Activated naive CD4-positive, alpha-beta T cell treated with anti-CD3 and anti-CD28 coated beads, Interleukin-2, amount 50 U/mL, for 24 hours (primary cell): ENCODE data around the gene CFAP99.
A peak's percentile ranks its signal among the peaks of the same experiment; 100 is the strongest.
"Not testable (repeated sequence)": the region's sequence is repeated elsewhere in the genome, so short reads cannot be mapped to it uniquely, and the experiment has no call there.

Experiments
- H3K27ac Mint-ChIP-seq: one replicate; pipeline ENCODE4 v1.8.0; 2021; ENCODE audit warnings: mild to moderate bottlenecking, mixed read lengths
- H3K27me3 Mint-ChIP-seq: one replicate; pipeline ENCODE4 v1.8.0; 2021; ENCODE audit warnings: mixed read lengths
- H3K36me3 Mint-ChIP-seq: one replicate; pipeline ENCODE4 v1.8.0; 2021; ENCODE audit warnings: mixed read lengths
- H3K4me1 Mint-ChIP-seq: one replicate; pipeline ENCODE4 v1.8.0; 2021; ENCODE audit warnings: mixed read lengths
- H3K4me3 Mint-ChIP-seq: one replicate; pipeline ENCODE4 v1.8.0; 2021; ENCODE audit warnings: mild to moderate bottlenecking, mixed read lengths
- H3K9me3 Mint-ChIP-seq: one replicate; pipeline ENCODE4 v1.8.0; 2021; ENCODE audit warnings: mixed read lengths

CFAP99 gene

DNA sequence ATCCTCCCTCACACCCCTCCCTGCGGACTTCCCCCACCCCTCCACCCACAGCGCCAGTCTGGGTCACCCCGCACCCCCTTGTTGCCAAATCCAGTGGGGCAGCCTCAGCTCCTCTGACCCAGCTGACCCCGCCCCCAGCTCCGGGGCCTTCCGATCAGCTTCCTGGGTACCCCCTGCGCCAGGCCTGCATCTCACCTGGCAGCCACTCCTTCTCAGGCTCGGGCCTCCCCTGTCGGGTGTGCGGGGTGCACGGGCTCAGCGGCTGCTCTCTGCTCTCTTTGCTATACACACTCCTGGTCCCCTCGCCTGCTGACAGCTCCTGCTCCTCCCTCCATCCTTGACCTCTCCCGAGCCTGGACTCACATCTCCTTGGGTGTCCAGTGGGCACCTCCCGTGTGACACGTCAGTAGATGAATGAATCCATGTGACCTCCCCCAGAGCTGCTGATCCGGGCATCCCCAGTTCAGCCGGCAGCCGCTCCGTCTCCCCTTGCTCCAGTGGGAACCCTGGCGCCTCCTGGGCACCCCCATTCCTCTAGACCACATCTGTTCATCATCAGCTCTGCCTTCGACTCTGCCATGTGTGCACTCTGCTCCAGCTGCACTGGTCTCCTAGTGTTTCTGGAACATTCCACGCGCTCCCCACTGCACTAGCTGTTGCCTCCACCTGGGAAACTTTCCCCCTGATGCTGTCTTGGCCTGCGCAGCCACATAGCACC lies 9.9 kb downstream of the CFAP99 start:
- no peaks in the 10 kb centered on the region for H3K4me1 Mint-ChIP-seq
- no peak overlapping the region for H3K4me3 Mint-ChIP-seq
- no peaks in the 10 kb centered on the region for H3K27me3 Mint-ChIP-seq
- no peaks in the 10 kb centered on the region for H3K9me3 Mint-ChIP-seq
- no peaks in the 10 kb centered on the region for H3K36me3 Mint-ChIP-seq
- no peak overlapping the region for H3K27ac Mint-ChIP-seq

DNA sequence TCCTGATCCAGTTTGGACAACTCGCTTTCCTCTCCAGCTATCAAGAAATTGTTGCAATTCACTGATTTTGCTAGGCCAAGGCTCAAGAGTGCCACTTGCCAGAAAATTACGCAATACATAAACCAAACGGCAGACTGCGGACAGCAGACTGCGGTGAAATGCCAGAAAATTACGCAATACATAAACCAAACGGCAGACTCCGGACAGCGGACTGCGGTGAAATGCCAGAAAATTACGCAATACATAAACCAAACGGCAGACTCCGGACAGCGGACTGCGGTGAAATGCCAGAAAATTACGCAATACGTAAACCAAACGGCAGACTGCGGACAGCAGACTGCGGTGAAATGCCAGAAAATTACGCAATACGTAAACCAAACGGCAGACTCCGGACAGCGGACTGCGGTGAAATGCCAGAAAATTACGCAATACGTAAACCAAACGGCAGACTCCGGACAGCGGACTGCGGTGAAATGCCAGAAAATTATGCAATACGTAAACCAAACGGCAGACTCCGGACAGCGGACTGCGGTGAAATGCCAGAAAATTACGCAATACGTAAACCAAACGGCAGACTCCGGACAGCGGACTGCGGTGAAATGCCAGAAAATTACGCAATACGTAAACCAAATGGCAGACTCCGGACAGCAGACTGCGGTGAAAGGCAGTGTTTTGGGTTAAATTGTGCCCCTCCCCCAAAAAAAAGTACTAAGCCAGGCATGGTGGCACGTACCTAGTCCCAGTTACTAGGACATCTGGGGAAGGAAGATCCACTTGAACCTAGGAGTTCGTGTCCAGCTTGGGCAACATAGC lies 11.4 kb downstream of the CFAP99 start:
- not testable (repeated sequence) for H3K4me3 Mint-ChIP-seq, H3K36me3 Mint-ChIP-seq, H3K4me1 Mint-ChIP-seq, H3K27ac Mint-ChIP-seq, H3K9me3 Mint-ChIP-seq, H3K27me3 Mint-ChIP-seq

DNA sequence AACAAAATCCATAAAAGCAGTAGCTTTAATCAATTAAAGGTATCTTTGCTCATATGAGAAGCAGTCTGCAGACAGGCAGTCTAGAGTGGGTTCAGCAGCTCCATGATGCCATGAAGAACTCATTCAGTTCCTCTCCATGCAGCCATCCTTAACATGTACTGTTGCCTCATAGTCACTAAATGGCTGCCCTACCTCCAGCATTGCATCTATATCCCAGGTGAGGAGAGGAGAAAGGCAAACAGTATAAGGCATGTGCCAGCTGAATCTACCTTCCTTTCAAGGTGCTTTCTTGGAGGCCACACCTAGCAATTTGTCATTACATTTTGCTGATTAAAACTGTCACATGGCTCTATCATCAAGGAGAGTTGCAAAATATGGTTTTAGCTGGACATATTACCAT lies 13.2 kb downstream of the CFAP99 start:
- H3K9me3 Mint-ChIP-seq = no peaks in the 10 kb centered on the region
- no peaks in the 10 kb centered on the region for H3K4me1 Mint-ChIP-seq
- no peak overlapping the region for H3K27ac Mint-ChIP-seq
- no peak overlapping the region for H3K4me3 Mint-ChIP-seq
- H3K27me3 Mint-ChIP-seq = no peaks in the 10 kb centered on the region
- H3K36me3 Mint-ChIP-seq = no peaks in the 10 kb centered on the region

DNA sequence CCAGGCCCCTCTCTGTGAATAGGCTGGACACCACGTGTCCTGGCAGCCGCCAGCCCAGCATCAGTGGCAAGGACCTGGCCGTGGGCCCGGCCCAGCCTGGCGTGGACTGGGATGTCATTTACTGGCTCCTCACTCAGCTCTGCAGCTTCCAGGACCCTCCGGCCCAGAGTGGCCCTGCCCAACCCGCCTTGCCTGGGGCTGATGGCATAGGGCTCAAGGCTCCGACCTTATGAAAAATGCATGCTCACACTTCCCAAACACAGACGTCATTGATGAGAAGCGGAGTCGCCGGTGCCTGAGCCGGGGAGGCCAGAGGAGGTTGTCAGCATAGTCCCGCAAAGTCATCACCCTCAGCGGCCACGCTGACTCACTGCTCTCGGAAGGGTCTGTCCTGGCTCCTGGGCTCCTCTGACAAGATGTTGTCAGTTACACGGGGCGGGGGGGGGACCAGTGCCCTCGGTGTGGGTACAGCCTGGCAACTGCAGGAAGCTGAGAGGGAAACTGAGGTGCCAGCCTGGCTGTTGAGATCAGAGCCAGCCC lies 14.3 kb downstream of the CFAP99 start:
- H3K27ac Mint-ChIP-seq = no peak overlapping the region
- H3K4me3 Mint-ChIP-seq = no peak overlapping the region
- H3K36me3 Mint-ChIP-seq = no peaks in the 10 kb centered on the region
- H3K4me1 Mint-ChIP-seq = no peaks in the 10 kb centered on the region
- H3K27me3 Mint-ChIP-seq = no peaks in the 10 kb centered on the region
- H3K9me3 Mint-ChIP-seq = no peaks in the 10 kb centered on the region

DNA sequence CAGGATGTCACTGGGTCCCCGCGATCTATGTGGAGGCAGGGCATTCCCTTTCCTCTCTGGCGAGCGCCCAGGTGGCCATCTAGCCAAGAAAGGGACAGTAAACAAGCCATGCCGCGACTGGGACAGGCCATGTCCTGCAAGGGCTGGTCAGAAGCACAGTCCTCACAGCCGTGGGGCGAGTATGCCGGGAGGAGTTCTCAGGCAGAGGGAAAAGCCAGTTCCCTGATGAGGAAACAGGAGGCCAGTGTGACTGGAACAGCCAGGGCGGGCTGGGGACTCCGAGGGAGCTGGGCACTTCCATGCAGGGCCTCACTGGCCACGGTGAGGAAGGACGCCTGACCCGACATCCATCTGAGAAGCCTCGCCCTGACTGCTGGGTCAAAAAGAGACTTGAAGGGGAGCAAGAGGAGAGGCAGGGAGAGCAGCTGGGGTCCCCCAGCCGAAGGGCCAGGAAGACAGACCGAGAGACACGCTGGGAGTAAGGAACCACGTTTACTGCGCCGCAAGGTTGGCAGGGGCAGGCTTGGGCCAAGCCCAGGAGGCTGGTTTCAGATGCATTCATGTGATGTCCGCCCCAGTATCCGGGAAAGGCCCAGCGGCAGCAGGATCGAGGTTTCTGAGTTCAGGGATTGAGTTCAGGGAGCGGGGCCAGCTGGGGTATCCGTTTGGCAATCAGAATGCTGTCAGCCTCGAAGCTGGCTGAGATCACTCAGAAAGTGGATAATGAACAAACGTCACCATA lies 15.0 kb downstream of the CFAP99 start:
- H3K27me3 Mint-ChIP-seq = no peaks in the 10 kb centered on the region
- H3K36me3 Mint-ChIP-seq = no peaks in the 10 kb centered on the region
- no peak overlapping the region for H3K27ac Mint-ChIP-seq
- H3K4me1 Mint-ChIP-seq = no peaks in the 10 kb centered on the region
- no peak overlapping the region for H3K4me3 Mint-ChIP-seq
- no peaks in the 10 kb centered on the region for H3K9me3 Mint-ChIP-seq

DNA sequence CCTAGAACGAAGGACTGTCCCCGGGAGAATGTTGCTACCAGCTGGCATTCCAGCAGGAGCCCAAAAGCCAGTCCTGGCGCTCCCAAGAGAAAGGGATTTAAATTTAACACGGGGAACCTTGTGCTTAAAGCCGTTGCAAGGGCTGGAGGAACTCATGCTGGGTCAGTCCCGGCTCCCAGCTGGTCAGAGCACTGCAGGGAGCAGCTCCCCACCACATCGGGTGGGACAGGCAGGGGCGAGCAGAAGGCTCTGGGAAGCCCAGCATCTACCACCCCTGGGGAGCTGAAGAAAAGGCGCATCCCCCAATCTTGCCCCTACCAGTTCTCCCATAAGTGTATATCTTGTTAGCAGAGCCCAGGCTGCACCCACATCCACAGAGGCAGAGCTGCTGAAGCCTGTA lies 15.7 kb downstream of the CFAP99 start:
- Mint-ChIP-seq H3K4me1 (no peaks in the 10 kb centered on the region), H3K36me3 (no peaks in the 10 kb centered on the region), H3K9me3 (no peaks in the 10 kb centered on the region), H3K4me3 (no peak overlapping the region), H3K27me3 (no peaks in the 10 kb centered on the region), H3K27ac (no peak overlapping the region)

DNA sequence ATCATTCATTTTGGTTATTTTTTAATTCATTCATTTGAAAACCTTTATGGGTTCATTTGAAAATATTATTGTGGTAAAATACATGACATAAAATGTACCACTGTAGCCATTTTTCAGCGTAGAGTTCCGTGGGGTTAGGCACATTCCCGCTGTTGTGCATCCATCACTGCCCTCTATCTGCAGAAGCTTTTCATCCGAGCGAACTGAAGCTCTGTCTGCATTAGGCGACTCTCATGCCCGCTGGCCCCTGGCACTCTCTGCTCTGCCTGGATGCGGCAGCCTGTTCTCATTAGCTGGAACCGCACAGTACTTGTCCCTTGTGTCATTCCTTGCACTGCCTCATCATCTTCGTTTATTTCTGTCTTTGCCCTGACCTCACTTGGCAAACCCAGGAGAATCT lies 17.5 kb downstream of the CFAP99 start:
- H3K4me1 Mint-ChIP-seq = no peaks in the 10 kb centered on the region
- no peaks in the 10 kb centered on the region for H3K27me3 Mint-ChIP-seq
- H3K4me3 Mint-ChIP-seq = no peak overlapping the region
- no peaks in the 10 kb centered on the region for H3K9me3 Mint-ChIP-seq
- no peak overlapping the region for H3K27ac Mint-ChIP-seq
- no peaks in the 10 kb centered on the region for H3K36me3 Mint-ChIP-seq

DNA sequence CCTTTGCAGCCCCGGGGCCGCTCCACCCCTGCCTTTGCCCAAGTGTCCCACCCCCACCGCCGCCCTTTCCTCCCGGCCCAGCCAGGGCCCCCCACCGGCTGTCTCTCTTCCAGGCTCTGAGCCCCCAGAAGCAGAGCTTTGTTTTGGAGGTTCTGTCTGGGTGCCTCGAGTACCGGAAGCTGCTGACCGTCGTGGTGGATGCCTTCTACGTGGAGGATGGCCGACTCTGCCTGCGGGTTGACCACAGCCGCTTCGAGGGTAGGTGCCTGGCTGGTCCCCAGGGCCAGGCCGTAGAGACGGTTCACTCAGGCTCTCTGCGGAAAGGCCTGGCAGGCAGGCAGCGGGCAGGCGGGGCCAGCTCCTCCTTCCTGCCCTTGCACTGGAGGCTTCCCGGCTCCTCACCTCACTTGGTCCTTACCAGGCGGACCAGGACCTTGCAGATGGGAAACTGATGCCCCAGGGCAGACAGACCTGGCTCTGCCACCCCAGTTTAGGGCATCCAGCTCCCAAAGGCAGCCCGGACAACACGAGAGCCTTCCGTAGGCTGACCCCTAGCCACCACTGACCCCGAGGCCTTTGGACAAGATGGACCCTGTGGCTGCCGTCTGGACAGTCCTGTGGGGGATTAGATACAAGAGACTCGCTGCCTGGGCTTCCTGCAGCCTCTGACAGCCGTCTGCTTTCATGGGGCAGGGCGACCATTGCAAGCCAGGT lies 18.2 kb downstream of the CFAP99 start:
- no peaks in the 10 kb centered on the region for H3K9me3 Mint-ChIP-seq
- H3K27me3 Mint-ChIP-seq = no peaks in the 10 kb centered on the region
- no peak overlapping the region for H3K27ac Mint-ChIP-seq
- no peaks in the 10 kb centered on the region for H3K36me3 Mint-ChIP-seq
- no peak overlapping the region for H3K4me3 Mint-ChIP-seq
- peaks cover 4% of the 10 kb centered on the region for H3K4me1 Mint-ChIP-seq

DNA sequence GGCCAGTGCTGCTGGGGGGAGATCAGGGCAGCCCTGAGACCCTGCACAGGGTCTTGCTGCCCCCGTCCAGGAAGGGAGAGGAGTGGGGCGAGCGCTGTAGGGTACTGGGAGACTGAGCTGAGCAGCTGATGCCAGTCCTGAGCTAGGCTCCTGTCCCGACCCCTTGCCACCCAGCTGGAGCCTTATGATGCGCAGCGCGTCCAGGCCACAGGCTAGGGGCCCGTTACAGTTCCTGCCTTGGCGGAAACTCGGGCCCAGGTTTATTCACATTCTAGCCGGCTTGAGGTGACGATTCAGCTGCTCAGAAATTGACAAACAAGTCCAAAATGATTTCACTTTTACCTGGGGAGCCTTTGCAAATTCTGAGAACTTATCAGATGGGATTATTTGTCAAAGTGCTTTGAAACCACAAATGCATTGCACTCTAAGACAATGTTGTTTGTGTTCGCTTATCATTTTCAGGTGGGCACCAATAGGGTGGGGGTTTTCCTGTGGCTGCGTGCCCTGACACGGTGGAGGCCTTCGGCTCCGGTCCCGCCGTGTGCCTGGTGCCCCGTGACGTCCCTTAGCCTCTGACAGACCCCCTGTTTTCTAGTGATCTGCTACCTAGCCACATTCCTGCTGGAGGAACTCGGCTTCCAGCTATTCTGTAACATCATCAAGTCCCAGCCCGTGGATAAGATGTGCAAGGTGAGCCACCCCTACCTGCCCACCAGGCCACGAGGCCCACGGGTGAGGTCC lies 18.9 kb downstream of the CFAP99 start:
- Mint-ChIP-seq H3K9me3 (no peaks in the 10 kb centered on the region), H3K36me3 (no peaks in the 10 kb centered on the region), H3K27me3 (no peaks in the 10 kb centered on the region), H3K4me3 (no peak overlapping the region), H3K27ac (peak overlapping the region; percentile 30), H3K4me1 (peaks cover 4% of the 10 kb centered on the region)

DNA sequence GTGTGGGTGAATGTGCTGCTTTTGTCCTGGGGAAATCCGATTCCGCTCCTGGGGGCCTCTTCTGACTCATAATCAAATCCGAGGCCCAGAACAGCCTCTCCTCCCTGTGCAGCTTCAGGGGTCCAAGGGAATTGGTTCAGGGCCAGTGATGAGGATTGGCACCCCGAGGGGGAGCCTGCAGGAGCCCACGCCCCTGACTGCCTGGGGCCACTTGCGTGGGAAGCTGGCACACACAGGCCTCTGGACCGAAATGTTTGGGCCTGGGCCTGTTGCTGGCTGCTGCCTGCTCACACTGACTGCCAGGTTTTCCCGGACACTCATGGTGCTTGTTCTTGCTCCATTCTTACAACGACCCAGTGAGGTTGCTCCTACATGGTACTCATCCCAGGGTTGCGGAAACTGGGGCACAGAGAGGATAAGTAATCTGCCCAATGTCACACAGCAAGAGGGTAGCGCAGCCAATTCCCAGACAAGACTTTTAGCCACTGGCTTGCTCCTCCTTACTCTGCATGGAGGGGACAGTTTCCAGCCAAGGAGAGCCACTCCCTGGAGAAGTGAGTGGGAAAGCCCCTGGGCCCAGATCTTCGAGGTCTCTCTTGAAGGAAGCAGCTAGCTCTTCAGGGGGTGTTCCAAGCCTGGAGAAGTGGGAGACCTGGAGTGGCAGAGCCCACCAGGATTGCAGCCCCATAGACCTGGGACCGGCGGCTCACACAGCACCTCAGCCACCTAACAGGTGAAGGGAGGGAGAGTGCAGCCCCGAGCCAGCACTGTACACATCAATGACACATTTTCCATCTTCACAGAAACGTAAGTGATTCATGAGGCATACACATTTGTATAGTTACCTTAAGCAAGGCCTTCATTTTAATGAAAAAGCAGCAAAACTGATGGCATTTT lies 20.3 kb downstream of the CFAP99 start:
- H3K4me3 Mint-ChIP-seq = no peak overlapping the region
- H3K27ac Mint-ChIP-seq = no peak overlapping the region
- H3K4me1 Mint-ChIP-seq = peaks cover 4% of the 10 kb centered on the region
- H3K36me3 Mint-ChIP-seq = no peaks in the 10 kb centered on the region
- H3K9me3 Mint-ChIP-seq = no peaks in the 10 kb centered on the region
- H3K27me3 Mint-ChIP-seq = no peaks in the 10 kb centered on the region

DNA sequence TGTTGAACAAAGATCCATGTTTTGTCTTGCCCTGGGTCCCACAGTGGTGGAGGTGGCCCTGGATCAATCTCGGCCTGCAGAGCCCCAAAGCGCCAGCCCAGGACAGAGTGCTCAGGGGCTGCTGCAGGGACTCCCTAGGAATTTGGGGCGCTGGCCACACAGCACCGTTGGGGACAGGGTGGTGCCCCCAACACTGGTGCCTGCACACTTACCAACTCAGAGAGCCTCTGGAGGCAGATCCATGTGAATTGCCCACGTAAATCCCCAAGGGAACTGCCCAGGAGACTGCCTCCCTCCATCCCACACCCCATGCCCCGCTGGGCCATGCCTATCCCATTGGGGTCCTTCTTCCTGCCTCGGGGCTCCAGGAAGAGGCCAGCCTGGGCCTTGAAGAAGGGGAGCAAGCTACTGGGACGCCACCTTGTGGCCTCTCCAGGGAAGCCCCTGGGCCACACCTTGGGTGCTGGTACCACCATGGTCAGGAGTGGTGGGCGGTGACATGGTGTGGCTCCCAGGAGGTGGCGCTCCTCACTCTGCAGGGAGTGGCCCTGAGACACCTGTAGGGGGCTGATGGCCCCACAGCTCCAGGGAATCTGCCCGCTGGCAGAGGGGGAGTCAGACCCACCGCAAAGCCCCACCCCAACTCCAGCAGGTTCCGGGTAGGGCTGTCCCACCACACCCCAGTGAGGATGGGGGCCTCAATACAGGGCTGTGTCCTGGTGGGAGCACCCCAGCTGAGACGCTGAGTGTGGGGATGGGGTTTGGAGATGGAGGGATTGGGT lies 22.8 kb downstream of the CFAP99 start:
- H3K4me1 Mint-ChIP-seq = peaks cover 4% of the 10 kb centered on the region
- H3K9me3 Mint-ChIP-seq = no peaks in the 10 kb centered on the region
- H3K27ac Mint-ChIP-seq = peak overlapping the region; percentile 12
- H3K27me3 Mint-ChIP-seq = no peaks in the 10 kb centered on the region
- no peaks in the 10 kb centered on the region for H3K36me3 Mint-ChIP-seq
- no peak overlapping the region for H3K4me3 Mint-ChIP-seq

DNA sequence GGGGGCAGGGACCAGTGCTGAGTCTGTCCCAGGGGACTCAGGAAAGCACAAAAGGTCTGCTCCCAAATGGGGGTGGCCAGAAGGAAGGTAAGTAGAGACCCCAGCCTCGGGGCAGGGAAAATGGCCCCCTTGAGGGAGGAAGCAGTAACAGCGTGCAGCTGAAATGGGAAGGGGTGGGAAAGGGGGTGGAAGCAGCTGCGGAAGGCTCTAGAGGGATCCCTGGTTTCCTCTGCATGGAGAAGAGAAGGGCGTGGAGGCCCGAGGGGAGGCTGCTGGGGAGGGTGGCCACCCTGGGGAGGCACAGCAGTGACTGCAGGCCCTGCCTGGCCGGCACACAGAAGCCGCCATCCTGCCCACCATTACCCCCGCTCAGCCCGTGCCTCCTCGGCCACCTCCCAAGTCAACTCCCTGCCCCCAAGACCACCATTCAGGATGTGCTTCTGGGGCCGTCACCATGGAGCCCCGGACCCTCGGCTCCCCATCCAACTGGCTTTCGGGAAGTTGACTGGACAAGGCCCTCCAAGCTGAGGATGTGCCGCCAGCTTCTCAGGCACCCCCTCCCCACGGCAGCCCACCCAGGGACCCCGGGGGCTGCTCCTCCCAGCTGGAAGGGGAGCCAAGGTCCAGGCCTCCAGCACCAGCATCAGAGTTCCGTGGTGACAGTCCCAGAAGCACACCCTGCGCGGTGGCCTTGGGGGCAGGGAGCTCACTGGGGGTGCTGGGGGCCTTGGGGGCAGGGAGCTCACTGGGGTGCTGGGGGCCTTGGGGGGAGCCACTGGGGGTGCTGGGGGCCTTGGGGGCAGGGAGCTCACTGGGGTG lies 23.6 kb downstream of the CFAP99 start:
- Mint-ChIP-seq H3K36me3 (no peaks in the 10 kb centered on the region), H3K4me3 (no peak overlapping the region), H3K27me3 (no peaks in the 10 kb centered on the region), H3K27ac (no peak overlapping the region), H3K9me3 (no peaks in the 10 kb centered on the region), H3K4me1 (peaks cover 4% of the 10 kb centered on the region)
